Ecto neural progenitor cell (in vitro differentiated cells): ENCODE measurements around the gene GAGE12J.
"Not testable (repeated sequence)": the region's sequence is repeated elsewhere in the genome, so short reads cannot be mapped to it uniquely, and the experiment has no call there.

Source experiments
- DNase-seq: peaks from one replicate; pipeline ENCODE4 v3.0.0-alpha.2; 2018; ENCODE audit warnings: low spot score

The GAGE12J gene

GRCh38 chrX:49310371-49310770, 11.5 kb upstream of the GAGE12J start:
- DNase-seq = no peak

DNA sequence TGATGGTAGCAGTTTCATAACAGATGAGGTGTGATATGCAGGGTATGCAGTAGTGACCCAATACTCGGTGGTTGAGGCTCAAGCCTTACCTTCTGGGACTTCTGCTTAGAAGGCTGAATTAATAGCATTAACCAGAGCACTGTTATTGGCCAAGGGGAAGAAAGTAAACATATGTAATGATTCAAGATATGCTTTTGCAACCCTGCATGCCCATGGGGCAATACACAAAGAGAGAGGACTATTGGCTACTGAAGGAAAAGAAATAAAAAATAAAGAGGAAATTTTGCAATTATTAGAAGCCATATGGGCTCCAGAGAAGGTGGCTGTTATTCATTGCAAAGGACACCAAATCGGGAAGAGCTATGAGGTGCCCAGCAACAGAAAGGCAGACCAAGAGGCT, 9.7 kb upstream of the GAGE12J start:
- no peak for DNase-seq

GRCh38 chrX:49316085-49316484, 5.8 kb upstream of the GAGE12J start:
- no peak for DNase-seq

- not testable (repeated sequence) for DNase-seq
Measured at GRCh38 chrX:49322266-49322665, 429 bp downstream of the GAGE12J start.

DNA sequence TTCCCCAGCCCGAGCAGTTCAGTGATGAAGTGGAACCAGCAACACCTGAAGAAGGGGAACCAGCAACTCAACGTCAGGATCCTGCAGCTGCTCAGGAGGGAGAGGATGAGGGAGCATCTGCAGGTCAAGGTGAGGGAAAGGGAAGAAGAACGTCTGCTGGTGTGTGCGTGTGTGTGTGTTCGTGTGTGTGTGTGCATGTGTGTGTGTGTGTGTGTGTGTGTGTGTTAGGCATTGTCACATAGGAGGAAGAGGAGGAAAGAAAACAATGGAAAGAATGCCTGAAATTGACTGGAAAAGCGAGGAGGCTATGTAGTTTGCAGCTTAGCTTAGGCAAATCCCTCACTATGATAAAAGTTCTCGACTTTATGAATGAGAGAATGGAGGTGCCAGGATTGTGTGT, 1.9 kb downstream of the GAGE12J start:
- DNase-seq = not testable (repeated sequence)

DNA sequence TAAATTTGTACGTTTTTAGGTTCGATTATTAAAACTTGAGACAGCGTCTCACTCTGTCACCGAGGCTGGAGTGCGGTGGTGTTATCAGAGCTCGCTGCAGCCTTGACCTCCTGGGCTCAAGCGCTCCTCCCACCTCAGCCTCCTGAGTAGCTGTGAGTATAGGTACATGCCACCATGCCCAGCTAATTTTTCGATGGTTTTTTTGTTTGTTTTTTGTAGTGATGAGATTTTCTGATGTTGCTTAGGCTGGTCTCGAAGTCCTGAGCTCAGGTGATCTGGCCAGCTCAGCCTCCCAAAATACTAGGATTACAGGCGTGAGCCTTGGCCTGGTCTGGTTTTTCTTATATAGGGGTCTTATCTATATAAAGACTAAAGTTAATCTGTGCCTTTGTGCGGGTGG, 8.6 kb downstream of the GAGE12J start:
- not testable (repeated sequence) for DNase-seq

- not testable (repeated sequence) for DNase-seq
Measured at GRCh38 chrX:49331282-49331681, 9.4 kb downstream of the GAGE12J start, which contains the start of gene GAGE13. GAGE13 (plus strand) TSS chrX:49331582; CDS start chrX:49332738, 1,156 bp downstream.

DNA sequence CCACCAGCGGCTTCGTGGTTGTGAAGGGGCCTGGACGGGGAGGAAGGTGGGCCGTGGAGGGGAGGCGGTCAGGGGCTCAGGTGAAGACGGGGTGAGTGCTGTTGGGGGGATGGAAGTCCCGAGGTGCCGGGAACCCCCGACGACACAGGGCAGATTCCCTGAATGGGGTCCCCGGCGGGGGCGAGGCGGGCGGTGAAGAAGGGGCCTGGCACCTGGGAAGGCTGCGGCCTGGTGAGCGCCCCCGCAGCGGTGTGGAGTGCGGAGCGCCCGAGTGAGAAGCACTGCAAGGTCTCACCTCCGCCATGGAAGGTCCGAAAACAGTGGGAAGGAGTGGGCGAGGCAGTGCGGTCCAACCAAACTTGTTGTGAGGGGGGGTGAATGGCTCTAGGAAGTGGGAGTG, 10.0 kb downstream of the GAGE12J start:
- not testable (repeated sequence) for DNase-seq

GRCh38 chrX:49341449-49341848, 19.6 kb downstream of the GAGE12J start:
- DNase-seq = not testable (repeated sequence)

GRCh38 chrX:49344496-49345175, 22.8 kb downstream of the GAGE12J start:
- DNase-seq = not testable (repeated sequence)

DNA sequence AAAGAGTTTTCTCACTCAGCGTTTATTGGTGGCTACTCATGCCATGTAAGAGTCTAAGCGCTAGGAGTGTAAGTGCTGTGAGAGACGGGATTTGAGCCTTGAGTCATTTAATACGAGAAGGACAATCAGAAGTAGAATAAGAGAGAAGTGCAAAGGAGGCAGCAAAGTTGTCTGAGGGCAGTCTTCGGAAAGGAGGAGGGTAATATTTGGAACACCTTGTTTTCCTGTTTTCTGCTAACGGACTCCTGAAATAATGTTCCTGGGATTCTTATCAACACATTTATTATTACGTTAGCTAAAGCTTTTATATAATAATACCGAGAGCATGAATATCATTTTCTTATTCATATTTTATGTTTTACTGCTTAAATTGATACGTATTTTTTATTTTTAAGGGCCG, 23.6 kb downstream of the GAGE12J start:
- not testable (repeated sequence) for DNase-seq

DNA sequence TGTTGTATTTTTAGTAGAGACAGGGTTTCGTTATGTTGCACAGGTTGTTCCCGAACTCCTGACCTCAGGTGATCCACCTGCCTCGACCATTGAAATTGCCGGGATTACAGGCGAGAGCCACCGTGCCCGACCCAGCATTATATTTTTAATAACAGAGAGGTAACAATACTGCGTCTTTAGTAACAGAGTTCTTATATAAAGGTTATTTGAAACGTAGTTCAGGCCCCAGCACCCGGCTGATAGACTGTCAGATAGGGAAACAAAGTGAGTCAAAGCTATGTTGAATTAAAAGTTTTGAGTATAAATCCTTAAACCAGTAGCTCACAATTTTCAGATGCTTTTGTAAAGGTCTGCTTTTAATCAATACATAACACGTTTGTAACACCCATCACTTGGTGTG, 24.3 kb downstream of the GAGE12J start:
- not testable (repeated sequence) for DNase-seq
